A673 (cell line): ENCODE data around the gene SMOC1.

Experiments
- CTCF ChIP-seq: fragments of 300-800, 200-600 bp; sonication (generic); conservative IDR thresholded peaks from 2 replicates; pipeline ENCODE4 v1.5.1; 2017; ENCODE audit warnings: low read depth, mild to moderate bottlenecking, antibody characterized with exemption, low read length, moderate library complexity, mixed read lengths
- EZH2 ChIP-seq: fragments of 200-600 bp; sonication (generic); IDR thresholded peaks from 2 replicates; pipeline ENCODE4 v1.6.1; 2017; ENCODE audit warnings: borderline replicate concordance, low read depth, mild to moderate bottlenecking, mixed read lengths, antibody characterized with exemption, low read length; ENCODE audit not compliant: poor library complexity, severe bottlenecking

GRCh38 chr14:70011708-70012107, 132.5 kb downstream of the SMOC1 start:
- TF ChIP-seq CTCF (no peak), EZH2 (no peak)
